T1000 (cell line): ENCODE results near the gene ZNF750.

Source experiments
- DNase-seq: peaks from one replicate; lab custom pipeline; 2025; ENCODE audit warnings: mixed read lengths; lab: John Stamatoyannopoulos, UW

The ZNF750 gene

DNA sequence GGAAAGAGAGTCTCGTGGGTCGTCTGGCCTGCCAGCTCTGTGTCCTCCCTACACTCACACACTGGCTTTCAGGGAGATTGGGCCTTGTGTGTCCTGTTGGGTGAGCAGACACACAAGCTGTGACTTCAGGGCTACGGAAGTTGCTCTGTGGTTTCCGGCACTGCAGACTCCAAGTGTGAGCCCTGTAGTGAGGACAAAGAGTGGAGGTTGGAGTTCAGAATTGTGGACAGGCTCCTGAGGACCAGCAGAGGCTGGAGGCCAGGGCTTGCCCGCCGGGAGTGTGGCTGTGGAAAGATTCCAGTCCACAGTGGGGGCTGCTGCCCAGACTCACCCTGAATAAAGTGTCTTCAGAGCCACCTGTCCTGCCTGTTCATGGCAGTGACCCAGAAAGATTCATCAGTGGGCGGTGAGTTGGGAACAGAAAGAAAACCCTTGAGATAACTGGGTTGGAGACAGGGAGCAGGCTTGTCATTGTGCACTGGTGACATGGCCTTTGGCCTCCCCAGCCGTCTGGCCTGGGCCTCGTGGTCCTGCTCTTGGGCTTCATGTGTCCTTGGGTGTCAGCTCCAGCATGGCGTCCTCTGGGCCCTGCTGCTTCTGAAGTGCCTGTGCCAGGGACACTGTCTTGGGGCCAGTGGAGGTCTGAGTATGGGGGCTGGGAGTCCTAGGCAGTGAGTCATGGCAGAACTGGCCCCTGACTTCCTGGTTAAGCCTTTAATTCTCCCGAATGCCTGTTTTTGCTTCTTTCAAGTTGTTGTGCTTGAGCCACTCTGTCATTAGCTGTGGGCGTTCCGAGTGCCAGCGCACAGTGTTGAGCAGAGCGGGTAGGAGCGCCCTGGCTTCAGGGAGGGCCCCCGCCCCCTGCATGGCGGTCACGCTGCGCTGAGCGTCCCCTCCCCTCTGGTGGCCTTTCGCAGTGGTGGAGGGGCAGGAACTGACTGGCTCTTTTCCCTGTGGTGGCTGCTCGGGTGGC is 19.9 kb upstream of the ZNF750 start:
- DNase-seq, result peak; percentile 29

DNA sequence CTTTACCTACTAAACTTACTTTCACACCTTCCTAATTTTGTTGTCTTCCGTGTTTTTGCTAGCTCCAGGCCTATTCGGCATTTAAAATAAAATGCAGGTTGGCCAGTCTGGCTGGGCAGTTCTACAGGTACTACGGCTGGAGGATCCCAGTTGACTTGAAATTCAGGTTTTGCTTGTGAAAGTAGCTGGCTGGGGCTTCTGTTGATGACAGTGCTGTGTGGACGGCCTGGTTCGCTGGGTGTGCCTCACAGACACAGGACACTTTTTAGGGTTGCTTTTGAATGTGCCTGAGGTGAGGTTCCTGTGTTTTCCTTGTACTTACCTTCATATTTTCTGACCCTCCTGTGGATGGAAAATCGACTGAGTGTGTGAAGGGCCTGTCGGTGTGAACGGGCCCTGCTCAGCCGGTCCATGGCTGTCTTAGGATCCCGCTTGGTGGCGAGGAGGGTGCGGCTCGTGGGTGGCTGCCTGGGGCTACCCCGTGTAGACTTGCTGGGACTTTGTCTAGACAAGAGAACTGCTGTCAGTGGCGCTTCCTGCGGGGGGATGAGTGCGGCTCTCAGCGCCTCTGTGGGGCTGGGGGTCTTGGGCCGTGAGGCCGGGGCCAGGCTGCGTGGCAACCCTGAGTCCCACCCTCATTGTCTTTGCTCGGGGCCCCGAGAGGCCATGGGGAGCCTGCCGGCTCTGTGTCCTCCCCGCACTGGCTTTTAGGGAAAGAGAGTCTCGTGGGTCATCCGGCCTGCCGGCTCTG is 18.7 kb upstream of the ZNF750 start:
- no peak for DNase-seq

DNA sequence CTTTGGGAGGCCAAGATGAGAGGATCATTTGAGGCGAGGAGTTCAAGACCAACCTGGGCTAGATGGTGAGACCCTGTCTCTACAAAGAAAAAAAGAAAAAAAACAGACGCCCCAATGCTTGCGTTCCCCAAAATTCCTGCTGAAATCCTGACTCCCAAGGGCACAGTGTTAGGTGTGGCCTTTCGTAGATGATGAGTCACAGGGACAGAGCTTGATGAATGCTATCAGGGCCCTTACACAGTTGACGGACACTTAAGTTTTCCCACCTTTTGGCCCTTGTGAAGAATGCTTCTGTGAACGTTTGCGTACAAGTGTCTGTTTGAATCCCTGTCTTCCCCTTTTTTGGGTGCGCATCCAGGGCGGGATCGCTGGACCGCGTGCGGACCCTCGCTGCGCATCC is 16.5 kb upstream of the ZNF750 start:
- no peak for DNase-seq

DNA sequence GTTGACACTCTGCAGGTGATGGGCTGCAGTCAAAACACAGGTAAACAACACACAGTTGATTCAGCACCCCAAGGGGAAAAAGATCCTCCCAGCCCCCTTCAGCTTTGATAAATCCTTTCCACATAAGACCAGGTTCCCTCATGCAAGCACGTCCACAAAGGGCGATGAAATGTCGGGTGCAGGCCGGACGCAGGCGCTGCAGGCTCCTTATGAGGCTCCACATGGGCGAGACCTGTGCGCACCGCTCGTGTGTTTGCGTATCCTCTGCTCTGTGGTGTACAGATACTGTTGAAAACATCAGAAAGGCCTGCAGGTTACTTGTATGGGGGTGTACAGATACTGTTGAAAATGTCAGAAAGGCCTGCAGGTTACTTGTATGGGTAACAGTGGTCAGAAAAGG is 14.4 kb upstream of the ZNF750 start:
- no peak for DNase-seq

DNA sequence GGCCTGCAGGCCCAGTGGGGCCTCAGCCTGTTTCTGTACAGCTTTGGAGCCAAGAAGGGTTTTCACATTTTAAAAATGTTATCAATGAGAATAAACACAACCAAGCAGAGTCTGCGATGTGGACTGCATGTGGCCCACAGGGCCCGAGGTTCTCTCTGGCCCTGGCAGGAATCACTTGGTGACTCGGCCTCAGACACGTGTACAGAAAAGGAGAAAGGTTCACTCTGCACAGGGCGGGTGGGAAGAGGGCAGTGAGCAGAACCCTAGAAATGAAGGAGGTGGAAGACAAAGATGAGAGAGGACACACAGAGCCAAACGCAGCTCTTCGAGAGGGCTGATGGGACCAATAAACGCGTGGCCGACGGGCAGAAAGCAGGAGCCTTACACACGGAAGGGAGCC is 11.6 kb upstream of the ZNF750 start:
- no peak for DNase-seq

DNA sequence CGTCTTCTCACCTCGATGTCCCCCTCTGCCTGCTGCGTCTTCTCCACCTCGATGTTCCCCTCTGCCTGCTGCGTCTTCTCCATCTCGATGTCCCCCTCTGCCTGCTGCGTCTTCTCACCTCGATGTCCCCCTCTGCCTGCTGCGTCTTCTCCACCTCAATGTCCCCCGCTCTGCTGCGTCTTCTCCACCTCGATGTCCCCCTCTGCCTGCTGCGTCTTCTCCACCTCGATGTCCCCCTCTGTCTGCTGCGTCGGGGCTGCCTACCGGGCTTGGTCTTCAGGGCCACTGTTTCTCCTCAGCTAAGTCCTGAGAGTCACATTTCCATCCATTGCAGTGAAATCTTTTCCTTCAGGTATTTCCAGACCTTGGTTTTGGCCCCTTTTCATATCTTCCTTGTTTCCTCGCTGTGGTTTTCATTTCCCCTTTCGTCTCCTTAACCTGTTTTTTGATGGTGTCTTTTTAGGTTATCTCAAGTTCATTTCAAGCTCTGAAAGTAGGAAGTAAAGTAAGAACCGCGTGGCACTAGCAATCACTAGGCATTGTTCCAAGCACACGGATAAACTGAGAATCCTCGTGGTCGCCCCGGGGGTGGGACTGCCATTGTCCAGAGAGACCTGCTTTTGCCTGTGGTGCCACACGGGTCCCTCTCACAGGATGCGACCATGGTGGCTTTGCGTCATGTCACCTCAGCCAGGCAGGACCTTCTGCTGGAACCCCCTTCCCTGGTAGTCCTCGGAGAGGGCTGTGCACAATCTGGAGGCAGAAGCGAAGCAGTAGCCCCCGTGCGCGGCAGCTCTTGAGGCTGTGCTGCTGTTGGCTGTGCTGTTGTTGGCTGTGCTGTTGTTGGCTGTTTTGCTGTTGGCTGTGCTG is 9.5 kb upstream of the ZNF750 start:
- no peak for DNase-seq

DNA sequence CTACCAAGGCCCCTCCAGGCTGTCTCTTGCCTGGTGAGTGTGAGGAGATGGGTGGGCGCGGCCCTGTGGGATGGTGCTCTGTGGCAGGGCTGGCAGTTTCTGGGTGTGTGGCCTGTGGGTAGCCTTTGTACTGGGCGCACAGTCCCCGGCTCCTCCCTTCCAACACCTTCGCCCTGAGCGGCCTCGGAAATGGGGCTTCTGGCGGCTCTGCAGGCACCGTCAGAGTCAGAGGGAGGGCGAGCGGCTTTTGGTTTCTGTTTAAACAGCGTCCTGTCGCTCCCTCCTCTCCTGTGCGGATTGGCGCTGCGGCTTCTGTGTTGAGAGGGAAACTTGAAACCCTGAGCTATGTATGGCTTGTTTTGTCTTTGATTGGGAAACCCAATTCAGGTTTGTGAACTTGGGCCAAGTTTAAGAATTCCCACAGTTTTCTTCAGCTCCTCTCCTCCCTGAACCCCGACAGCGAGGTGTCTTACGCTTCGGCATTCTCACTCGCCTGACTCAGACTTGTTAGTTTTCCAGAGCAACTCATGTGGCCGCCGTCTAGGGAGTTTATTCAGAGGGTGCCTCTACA is 8.3 kb upstream of the ZNF750 start:
- DNase-seq, result no peak

DNA sequence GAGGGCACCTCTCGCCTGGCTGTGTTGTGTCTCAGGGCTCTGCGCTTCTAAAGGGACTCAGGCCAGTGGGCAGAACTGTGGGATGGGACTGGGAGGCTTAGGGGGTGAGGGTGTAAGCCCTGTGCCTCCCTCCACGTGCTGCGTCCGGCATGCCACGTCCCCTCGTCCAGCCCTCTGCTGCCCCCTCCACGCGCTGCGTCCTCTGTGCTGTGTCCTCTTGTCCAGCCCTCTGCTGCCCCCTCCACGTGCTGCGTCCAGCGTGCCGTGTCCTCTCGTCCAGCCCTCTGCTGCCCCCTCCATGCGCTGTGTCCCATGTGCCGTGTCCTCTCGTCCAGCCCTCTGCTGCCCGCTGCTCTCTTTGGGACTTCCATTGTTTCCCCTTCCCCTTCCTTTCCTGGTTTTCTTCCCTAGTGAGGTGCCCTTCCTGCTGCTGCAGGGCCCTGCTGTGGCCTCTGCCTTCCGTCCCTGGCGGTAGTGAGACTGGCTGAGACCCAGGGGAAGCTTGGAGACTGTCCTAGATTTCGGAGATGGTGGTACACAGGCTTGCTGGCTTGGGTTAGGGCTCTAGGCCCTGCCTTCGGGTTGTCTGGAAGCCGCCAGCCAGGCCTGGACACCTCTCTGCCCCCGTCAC is 6.4 kb upstream of the ZNF750 start:
- no peak for DNase-seq

DNA sequence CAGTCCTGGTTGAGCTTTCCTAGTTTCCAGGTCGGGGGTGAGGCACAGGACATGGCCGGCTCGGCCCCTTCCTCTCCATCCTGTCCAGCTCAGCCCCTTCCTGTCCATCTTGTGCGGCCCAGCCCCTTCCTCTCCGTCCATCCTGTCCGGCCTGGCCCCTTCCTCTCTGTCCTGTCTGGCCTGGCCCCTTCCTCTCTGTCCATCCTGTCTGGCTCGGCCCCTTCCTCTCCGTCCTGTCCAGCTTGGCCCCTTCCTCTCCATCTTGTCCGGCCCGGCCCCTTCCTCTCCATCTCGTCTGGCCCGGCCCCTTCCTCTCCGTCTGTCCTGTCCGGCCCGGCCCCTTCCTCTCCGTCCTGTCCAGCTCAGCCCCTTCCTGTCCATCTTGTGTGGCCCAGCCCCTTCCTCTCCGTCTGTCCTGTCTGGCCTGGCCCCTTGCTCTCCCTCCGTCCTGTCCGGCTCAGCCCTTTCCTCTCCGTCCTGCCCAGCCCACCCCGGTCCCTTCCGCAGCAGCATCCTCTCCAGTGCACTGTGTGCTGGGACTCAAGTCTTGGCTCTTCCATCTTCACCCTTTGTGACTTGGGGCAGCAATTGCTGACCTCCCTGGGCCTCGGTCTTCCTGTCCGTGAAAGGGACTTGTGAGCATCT is 5.5 kb upstream of the ZNF750 start:
- DNase-seq, result no peak

DNA sequence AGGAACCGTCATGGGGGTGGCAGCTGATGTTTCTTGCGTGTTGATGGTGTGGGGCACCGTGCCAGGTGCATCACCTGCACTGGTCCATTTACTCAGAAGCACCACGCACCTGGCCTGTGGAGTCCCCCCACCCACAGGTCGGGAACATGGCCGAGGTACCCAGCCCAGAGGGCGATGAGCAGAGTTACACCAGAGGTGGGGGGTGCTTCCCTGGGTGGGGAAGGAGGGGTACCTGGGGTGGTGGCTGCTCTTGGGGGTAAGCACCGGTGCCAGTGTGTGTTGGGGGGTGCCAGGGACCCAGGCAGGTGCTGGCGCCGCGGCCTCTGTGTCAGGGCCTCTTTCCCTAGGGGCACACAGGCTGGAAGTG is 5.0 kb upstream of the ZNF750 start:
- no peak for DNase-seq

DNA sequence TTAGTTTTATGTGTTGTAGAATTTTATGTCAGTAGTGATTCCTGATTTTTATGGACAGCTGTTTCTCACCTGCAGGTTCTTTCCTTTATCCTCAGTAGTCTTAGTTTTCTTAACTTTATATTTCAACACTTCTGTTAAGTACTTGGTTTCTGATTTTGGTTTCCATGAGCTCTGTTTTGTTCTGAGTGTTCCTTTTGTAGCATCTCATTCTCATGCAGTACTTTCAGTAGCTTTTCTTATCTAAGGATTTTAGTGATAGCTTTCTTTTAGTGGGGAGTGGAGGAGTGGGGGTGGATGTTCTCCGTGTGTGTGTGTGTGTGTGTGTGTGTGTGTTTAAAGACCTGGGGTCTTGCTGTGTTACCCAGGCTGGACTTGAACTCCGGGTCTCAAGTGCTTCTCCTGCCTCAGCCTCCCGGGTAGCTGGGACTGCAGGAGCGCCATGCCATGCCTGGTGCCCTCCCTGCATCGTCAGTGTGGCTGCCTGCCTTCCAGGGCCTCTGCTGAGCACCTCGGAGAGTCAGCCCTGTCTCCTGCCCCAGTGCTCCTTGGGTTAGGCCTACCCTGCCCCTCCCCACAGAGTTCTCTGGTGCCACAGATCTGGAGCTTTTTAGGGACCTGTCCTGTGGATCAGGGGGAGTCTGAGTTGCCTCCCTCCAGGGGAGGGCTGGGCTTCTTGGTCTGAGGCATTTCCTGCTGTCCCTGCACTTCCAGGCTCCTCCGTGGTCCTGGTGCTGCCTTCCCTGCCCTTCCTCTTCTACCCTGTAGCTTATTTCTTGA is 4.3 kb upstream of the ZNF750 start:
- no peak for DNase-seq

DNA sequence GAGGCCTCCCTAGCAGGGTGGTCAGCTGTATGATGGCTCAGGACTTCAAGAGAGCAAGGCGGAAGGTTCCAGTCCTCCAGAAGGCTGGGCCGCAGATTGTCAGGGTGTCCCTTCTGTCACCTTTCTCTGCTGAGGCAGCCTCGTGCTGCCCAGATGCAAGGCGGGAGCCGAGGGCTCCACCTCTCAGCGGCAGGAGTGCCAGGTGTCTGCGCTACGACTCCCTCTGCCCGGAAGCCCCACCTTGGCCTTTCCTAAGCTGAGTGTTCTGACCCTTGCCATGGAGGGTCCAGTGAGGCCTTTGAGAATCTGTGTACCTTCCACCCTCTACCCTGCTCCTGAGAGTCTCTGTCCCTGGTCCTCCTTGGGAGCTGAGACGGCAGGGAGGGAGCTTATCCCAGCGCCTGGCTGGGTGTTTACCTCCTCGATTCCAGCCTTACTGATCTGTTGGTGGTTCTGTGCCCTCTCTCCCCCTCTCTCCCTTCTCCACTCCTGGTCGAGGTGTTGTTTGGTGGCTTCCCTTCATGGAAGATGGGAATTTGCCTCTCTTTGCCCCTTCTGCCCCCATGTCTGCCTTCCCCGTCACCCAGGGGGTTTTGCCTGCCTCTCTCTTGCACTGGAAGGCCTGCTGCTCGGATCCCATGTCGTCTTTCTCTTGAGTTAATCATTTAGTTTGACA is 2.2 kb upstream of the ZNF750 start:
- no peak for DNase-seq

DNA sequence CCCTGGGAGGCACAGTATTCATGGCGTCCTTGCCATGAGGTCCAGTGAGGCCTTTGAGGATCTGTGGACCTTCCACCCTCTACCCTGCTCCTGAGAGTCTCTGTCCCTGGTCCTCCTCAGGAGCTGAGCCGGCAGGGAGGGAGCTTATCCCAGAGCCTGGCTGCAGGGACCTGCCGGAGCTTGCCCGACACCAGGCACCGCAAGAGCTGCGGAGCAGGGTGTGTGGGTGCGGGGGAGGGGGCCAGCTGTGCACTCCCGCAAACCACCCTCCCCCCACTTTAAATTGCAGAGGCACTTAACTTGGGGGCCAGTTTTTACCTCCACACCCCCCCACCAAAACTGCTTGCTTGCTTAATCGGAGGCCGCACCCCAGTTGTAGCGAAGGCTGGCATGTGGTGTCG is 609 bp upstream of the ZNF750 start:
- no peak for DNase-seq

DNA sequence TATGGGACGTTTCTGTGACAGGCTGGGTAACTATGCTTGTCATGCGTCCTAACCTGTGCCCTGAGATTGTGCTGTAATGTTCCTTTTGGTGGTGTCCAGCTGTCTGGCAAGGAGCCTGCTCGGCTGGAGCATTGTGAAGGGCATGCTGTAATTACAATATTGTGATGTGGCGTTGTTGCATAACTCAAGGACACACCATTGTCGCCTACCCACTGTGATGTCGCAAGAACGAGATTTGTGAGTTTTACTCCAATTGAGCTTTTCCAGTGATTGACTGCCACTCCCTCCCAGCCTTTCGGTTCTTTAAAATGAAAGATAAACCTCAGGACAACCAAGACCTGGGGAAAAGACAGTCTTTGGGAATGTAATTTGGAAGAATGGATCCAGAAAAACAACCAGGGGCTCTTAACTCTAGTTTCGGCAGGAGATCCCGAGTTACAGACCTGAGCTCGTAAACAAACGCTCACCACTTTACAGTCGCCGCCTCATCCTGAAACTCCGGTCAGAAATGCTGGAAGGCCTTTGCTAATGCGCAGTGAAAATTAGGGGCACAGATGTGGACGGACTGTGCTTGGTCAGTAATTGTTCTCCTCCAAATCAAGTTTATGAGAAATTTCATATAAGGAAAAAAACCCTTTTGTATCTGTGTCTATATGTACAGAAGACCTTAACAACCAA is 1.3 kb downstream of the ZNF750 start:
- DNase-seq, result no peak

DNA sequence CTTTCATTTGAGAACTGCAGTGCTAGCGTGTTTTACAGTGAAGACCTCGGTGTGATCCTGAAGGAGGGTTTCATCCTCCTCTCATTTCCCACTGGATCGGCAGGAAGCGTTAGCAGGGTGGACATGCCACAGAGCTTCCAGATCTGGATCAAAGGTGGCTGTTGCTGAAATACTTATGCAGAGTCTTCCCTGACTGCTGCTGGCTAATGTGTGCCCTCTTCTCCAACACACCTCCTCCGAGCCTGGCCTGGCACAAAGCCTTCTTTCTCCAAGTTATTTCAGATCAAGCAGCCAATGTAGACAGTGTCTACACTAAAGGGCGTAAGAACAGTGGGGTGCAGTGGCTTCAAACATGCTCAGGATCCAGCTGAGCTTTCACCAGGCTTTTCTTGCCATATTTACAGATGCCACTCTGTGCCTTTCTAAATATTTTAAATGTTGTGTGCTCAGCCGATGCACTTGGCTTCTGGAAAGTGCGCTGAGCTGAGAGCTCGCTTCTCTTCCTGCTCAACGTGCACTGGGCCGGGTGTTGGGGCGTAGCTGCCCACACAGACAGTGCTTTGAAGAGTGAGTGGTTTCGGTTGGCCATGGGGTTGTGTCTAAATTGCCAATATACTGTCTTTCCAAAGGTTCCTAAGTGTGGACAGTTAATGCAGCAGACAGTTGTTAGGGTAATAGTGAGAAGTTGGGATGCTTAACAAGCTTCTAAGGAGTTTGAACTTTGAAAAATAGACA is 2.1 kb downstream of the ZNF750 start:
- DNase-seq, result no peak

DNA sequence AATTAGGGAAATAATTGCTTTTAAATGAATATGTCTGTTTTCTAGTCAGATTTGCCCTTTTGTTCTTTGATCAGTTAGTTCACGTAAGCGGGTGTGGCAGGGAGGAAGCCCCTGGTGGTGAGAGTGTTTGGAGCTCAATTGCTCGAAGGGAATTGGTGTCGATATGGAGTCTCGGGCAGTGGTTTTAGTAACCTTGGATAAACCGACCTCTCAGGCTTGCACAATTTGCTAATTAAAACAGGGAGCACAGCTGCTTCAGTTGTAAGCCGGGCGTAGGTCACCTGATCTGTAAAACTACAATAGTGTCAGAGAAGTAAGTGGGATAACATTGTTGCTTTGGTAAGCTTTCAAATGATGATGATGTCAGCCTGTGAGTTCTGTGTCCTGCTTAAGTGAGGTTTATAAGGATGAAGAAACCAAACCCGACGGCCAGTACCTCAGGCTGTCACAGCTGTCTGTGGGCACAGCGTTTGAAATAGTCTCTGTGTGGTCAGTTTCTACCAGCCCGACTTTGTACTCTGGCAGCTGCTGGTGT is 2.9 kb downstream of the ZNF750 start:
- DNase-seq, result no peak

DNA sequence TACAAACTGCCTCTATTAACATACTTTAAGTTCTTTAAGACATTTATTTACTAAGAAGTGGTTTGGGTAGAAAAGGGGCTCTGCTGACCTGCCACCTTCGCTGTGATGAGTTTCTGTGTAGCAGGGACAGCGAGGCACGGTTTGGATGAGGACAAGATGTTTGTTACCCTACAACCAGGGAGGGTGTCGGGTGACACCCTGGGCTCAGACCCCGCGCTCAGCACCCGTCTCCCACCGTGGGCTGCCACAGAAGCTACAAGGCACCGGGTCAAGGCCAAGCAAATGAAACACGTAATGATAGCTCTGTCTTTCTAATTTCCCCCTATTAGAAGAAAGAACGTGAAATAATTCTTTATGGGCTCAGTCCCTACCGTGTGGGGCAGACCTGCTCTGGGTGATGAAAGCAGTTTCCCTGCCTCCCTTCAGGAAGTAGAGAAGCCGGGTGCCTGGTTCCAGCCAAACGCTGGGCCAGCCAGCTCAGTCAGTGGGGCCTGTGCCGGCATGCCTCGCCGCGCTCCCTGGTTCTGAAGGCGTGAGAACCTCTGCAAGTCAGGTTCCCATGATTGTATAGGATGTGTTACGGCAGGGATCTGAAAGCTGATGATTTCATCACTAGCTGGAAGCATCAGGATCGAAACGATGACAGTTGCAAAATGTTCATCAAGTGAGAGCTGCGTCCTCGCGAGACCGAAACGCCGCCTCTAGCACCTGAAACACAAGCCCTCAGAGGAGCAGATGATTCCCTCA is 3.9 kb downstream of the ZNF750 start:
- DNase-seq, result no peak
